DND-41 (cell line): ENCODE results near the gene KCTD20.

Experiments
- CTCF ChIP-seq: IDR thresholded peaks from 2 replicates; pipeline ENCODE4 v1.5.1; 2012; ENCODE audit warnings: borderline replicate concordance, low read length, moderate library complexity, mild to moderate bottlenecking; ENCODE audit not compliant: poor library complexity, severe bottlenecking; ENCODE audit errors: extremely low read depth
- EZH2 ChIP-seq: IDR thresholded peaks from 3 replicates; pipeline ENCODE4 v1.6.1; 2012; ENCODE audit warnings: borderline replicate concordance, low read depth, mild to moderate bottlenecking, moderate library complexity, low read length, inconsistent platforms; ENCODE audit not compliant: severe bottlenecking

DNA sequence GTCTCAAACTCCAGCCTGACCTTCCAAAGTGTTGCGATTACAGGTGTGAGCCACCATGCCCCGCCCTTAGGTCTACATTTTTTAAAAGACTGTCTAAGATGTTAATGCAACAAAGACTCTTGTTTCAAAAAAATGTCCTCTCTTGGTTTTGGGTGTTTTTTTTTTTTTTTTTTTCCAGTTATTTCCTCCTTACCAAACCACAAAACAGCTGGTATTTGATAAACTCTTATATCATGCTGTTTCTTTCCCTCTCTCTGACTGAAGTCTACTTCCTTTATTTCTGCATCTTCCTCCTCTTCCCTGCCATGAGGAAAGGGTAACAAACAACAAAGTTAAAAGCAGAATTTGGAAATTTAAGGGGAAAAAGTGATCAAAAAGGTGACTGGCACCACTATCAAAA, 83.3 kb downstream of the KCTD20 start:
- TF ChIP-seq CTCF, result no peak
- TF ChIP-seq EZH2, result no peak
